ENCODE results near the gene NUBP2.

- TF ChIP-seq POLR2AphosphoS5 (IDR thresholded peaks at IDR 0.05) (no peak), POLR2A (IDR thresholded peaks at IDR 0.05) (no peak)
Measured at GRCh38 chr16:1791943-1792812, 9.4 kb downstream of the NUBP2 start.

All from breast epithelium (tissue), 3 donors.